Ramos (cell line): Measurements from ENCODE around the gene KLHL5.

Experiments
- in situ Hi-C: fragments of 300-500 bp; cut with MboI; formaldehyde crosslinking; loops from one replicate; pipeline ENCODE4 v1.14.3; 2022; ENCODE audit warnings: low sequenced_read_pairs; ENCODE audit not compliant: unreplicated experiment

KLHL5 gene, protein sequence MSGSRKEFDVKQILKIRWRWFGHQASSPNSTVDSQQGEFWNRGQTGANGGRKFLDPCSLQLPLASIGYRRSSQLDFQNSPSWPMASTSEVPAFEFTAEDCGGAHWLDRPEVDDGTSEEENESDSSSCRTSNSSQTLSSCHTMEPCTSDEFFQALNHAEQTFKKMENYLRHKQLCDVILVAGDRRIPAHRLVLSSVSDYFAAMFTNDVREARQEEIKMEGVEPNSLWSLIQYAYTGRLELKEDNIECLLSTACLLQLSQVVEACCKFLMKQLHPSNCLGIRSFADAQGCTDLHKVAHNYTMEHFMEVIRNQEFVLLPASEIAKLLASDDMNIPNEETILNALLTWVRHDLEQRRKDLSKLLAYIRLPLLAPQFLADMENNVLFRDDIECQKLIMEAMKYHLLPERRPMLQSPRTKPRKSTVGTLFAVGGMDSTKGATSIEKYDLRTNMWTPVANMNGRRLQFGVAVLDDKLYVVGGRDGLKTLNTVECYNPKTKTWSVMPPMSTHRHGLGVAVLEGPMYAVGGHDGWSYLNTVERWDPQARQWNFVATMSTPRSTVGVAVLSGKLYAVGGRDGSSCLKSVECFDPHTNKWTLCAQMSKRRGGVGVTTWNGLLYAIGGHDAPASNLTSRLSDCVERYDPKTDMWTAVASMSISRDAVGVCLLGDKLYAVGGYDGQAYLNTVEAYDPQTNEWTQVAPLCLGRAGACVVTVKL

DNA sequence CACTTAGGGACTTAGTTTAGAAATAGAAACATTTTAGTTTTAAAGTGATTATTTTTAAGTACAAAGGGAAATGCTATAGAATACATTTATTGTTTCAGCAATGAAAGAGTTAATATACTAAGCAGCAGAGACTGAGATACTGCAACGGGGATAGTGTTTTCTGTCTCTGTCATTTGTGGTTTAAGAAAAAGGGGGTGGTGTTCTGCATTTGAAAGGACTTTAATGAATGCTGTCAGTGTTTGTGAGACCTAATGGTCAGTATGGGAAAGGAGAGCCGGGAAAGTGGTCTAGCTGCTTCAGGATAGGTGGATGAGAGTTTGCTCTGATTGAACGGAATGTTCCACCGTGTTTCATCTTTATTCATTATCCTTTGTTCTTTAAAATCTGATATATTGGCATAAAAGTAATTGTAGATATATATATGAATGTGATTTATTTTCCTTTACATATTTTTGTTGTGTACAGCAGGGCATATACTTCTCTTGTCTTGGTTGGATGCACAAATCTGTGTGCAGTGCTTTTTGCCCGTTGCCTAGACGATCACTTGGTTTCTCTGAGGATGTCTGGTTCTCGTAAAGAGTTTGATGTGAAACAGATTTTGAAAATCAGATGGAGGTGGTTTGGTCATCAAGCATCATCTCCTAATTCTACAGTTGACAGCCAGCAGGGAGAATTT lies at the start of gene KLHL5:
TSS of gene KLHL5 (plus strand) at position 139 of the 676 bp plus-strand sequence. CDS start at position 560, 421 bp downstream.
- in situ Hi-C loops, result no loop called here

DNA sequence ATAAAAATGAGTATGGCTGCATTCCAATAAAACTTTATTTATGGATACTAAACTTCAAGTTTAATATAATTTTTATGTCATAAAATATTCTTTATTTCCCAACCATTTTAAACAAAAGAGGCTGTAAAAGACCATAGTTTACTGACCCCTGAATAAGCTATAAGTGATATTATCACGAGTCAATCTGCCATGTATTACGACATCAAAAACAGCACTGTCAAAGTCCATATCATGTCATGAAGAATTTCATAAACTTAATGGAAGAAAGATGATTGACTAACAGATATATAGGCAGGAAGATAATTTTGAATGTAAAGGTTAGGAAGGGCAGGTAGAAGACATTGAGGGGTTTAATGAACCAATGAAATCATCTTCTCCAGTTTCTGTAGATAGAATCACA lies 48.0 kb upstream of the KLHL5 start:
- in situ Hi-C loops, result no loop called here

DNA sequence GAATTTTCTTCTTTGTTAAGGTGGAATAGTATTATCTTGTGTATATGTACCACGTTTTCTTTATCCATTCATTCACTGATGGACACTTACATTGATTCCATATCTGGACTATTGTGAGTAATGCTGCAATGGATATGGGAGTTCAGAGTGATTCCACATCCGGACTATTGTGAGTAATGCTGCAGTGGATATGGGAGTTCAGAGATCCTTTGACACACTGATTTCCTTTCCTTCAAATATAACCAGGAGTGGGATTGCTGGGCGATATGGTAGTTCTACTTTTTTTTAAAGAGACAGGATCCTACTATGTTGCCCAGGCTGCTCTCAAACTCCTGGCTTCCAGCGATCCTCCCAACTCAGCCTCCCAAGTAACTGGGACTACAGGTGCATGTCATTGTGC lies 41.9 kb upstream of the KLHL5 start:
- in situ Hi-C loops, result no loop called here

DNA sequence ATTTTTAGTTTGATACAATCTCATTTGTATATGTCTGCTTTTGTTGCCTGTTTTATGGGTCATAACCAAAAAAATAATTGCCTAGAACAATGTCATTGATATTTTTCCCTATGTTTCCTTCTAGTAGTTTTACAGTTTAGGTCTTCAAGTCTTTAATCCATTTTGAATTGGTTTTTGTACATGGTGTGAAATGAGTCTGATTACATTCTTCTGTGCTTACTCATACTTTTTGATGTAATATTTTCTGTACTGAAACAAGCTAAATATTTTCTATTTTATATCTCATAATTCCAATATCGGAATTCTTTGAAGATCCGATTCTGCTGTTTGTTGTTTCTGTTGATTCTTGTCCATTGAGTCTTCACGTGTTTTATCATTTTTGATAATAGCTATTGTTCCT lies 40.4 kb upstream of the KLHL5 start:
- in situ Hi-C loops, result no loop called here

DNA sequence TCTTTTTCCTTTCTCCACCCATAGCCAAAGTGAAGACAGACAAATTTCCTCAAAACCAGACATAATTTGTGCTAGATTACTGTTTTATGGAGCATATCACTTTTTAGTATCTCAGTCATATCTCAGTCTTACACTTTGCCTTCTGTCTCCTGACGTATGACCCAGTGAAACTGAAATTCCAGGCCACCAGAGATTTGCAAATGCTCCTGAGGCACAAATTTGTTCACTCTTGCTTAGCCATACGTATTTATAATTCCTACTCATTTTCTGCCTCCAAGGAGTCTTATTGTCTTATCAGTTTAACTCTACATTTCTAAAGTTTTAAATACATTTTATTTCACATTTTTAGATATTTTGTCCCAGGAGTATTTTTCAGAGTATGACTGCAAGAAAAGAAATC lies 39.8 kb upstream of the KLHL5 start:
- in situ Hi-C loops, result no loop called here

DNA sequence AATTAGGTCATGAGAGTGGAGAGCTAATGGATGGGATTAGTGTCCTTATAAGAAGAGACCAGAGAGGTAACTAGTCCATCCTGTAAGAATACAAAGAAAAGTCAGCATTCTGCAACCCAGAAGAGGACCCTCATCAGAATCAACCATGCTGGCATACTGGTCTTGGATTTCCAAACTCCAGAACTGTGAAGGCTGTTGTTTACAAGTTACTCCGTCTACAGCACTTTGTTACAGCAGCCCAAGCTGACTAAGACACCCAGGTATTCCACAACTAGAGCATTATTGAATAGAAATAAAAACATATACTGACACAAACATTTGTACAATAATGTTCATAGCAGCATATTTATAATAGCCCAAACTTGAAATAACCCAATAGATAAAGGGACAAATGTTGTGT lies 39.0 kb upstream of the KLHL5 start:
- in situ Hi-C loops, result no loop called here

DNA sequence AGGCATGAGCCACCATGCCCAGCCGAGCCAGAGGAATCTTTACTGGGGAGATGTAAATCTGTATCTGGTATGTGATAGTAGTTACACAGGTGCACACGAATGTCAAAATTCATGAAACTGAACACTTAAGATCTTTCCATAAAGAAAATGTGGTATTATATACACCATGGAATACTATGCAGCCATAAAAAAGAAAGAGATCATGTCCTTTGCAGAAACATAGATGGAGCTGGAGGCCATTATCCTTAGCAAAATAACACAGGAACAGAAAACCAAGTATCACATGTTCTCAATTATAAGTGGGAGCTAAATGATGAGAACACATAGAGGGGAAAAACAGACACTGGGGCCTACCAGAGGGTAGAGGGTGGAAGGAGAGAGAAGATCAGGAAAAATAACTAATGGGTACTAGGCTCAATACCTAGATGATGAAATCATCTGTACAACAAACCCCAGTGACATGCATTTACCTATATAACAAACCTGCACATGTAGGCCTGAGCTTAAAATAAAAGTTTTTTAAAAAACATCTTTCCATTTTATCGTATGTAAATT lies 37.6 kb upstream of the KLHL5 start:
- in situ Hi-C loops, result no loop called here

DNA sequence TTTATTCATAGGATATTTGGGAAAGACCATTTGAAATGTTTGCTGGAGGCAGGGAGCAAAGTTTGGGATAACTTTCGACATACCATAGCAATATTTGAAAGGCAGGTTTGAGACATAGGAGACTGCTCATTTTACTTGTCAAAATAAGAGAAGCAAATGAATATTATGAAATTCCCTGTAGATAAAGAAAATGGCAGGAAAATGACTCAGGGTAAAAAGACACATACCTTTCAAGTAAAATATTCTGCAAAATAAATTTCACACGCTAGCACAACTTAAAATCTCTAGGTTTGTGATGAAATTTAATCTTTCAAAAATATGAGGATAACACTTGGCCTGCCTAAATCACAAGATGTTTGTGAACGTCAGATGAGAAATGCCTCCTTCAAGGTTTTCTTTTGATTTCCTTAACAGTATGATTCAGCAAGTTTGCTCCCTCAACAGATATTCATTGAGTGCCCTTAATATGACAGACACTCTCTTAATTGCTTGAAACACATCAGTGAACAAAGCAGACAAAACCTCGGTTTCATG lies 36.4 kb upstream of the KLHL5 start:
- in situ Hi-C loops, result loop anchor here (25.0 kb wide), 2 partner anchors 263 to 1038 kb away; no protein-coding TSS in a partner anchor

DNA sequence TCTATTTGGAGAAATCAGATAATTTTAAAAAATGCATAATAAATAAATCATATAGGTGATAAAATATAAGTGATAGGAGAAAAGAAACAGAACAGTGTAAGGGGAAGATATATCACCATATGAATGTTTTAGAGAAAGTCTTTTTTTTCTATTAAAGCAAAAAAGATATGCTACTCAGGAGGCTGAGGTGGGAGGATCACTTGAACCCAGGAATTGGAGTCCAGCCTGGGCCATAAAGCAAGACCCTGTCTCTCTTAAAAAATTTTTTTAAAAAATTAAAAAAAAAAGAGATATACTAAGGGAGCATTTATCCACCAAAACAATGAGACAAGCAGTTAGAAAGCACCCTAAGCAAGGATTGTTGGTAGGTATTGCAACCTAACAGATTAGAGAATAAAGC lies 35.9 kb upstream of the KLHL5 start:
- in situ Hi-C loops, result loop anchor here (25.0 kb wide), 2 partner anchors 264 to 1039 kb away; no protein-coding TSS in a partner anchor

DNA sequence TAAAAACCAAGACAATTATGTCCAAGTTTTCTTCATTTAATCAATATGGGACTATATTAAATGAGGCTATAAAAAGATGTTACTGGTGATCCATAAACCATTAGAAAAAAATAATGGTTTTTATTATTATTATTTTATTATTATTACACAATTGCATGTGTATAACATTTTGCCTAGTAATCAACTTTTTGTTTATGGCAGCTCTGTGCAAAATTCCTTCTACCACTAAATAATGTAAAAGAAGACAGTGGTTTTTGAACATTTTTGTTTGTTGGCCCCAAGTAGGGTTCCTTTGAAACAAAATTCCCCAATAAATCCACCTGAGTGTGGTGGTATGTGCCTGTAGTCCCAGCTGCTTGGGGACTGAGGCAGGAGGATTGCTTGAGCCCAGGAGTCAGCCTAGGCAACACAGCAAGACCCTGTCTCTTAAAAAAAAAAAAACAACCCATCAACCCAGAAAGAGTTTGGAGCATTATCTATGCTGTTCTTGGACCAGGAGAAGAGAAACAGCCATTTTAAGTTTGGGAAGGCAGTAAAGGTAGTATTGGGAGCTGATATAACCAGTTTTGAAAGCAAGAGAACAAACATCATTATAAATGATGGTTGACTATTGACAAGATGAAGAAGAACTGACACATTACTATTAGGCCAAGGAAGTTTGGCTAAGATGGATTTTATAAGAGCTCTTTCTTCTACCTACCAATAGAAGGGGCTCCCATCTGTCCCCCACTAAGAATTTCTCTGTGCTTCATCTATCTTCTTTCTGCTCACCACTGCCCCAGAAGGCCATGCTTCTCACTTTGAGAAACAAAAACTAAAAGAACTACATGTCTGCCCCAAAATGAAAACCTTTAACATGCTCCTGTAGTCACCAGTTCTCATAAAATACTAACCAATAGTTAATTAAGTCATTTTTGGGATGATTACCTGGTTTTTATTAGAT lies 32.0 kb upstream of the KLHL5 start:
- in situ Hi-C loops, result loop anchor here (10.0 to 25.0 kb wide), 3 partner anchors 145 to 1043 kb away; no protein-coding TSS in a partner anchor

DNA sequence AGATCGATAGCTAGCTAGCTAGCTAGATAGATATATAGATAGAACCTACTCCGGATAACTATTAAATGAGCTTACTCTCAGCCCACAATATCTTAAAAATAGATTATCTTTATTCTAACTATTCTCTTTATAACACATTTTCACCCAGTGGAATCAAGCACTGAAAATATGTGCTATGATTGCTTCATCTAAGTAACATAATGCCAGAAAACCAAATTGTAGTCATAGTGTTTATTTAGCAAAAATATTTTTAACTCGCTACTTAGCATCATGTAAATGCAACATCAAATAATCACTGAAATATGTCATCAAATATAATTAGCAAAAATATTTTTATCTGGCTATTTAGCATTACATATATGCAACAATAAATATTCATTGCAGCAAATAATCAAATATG lies 31.3 kb upstream of the KLHL5 start:
- in situ Hi-C loops, result loop anchor here (10.0 to 25.0 kb wide), 3 partner anchors 144 to 1043 kb away; no protein-coding TSS in a partner anchor

DNA sequence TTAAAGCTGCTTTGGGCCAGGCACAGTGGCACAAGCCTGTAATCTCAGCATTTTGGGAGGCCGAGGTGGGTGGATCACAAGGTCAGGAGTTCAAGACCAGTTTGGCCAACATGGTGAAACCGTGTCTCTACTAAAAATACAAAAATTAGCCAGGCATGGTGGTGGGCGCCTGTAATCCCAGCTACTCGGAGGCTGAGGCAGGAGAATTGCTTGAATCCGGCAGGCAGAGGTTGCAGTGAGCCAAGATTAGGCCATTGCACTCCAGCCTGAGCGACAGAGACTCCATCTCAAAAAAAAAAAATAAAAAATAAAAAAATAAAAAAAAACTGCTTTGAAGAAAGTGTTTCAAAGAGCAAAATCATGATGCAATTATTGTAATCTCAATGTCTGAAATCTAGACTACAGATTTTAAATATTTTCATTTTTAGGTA lies 30.4 kb upstream of the KLHL5 start:
- in situ Hi-C loops, result loop anchor here (10.0 to 25.0 kb wide), 3 partner anchors 143 to 1044 kb away; no protein-coding TSS in a partner anchor

DNA sequence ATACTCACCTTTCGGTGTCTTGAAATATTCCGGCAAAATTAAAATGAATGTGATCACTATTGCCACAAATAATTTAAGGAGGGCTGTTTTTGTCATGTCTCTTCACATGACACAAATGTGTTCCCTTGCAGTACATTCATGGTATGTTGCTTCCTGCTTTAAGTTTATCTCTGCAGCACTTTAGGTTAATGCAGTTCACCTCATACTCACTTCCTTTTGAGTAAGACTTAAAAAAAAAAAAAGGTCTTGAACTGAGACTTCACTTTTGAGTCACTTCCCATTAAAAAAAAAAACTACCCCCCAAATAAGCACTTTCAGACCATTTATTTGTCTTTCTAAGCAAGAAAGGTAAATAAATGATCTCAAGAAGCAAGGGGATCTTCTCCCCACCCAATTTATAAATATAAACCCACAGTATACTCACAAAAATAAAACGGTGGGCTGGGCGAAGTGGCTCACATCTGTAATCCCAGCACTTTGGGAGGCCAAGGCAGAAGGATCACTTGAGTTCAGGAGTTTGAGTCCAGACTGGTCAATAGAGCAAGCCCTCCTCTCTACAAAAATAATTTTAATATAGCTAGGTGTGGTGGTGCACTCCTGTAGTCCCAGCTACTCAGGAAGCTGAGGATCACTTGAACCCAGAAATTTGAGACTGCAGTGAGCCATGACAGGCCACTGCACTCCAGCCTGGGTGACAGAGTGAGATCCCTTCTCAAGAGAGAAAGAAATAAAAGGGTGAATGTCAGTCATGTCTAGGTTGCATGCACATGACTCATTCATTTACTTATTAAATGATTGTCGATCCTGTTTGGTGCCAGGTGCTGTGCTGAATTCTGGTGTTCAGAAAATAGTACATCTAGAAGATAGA lies 29.6 kb upstream of the KLHL5 start, which contains the start of gene TMEM156:
TSS of gene TMEM156 (minus strand) at position 192 of the 868 bp plus-strand sequence. CDS start at position 96, 96 bp downstream.
- in situ Hi-C loops, result loop anchor here (10.0 to 25.0 kb wide), 3 partner anchors 142 to 1045 kb away; no protein-coding TSS in a partner anchor

DNA sequence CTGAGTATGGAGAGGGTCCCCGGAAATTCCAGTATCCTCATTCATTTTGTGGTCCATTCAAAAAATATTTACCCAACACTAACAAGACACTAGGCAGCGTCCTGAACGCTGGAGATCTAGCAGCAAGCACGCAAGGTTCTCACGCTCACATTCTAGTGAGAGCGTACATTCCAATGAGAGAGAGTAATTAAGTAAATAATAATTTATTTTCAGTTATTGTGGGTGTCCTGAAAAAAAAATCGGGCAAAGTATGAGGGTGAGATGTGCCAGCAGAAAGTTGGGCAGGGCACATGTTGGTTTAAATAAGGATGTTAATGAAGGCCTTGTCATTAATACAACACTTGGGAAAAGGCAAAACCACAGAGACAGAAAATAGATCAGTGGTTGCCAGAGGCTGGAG lies 25.9 kb upstream of the KLHL5 start:
- in situ Hi-C loops, result loop anchor here (10.0 to 25.0 kb wide), 3 partner anchors 139 to 1049 kb away; no protein-coding TSS in a partner anchor

DNA sequence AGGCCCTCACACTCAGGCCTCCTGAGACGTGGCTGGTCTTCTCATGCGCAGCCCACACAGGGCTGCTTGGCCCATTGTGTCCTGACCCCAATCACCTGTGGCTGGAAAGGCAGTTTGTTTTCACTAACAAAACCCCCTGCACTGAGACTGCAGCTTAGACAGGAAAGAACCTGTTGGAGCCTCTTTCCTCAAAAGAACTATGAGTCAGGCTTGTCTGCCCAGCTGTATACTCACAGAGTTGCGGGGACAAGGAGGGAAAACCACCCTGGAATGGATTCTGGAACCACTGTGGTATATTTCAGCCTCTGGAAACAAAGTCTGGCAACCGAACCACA lies 24.6 kb upstream of the KLHL5 start:
- in situ Hi-C loops, result loop anchor here (10.0 to 25.0 kb wide), 3 partner anchors 137 to 1050 kb away; no protein-coding TSS in a partner anchor

DNA sequence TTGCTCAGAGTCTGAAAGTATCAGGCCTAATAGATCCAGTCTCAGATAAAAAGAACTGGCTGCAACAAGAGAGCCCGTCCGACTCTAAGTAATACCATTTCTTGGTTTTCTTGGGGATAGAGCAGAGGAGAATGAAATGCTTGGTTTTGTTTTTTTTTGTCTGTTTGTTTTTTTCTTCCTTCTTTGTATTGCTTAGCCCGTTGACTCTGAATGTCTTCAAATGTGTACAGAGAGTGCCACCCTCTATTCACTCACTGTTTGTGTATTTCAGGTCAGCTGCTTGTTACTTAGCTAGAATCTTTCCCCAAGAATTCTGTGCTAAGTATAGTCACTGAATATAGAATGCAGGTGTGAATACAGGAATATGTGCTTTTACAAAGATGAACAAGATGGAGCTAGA lies 24.1 kb upstream of the KLHL5 start:
- in situ Hi-C loops, result loop anchor here (10.0 to 25.0 kb wide), 3 partner anchors 137 to 1051 kb away; no protein-coding TSS in a partner anchor

DNA sequence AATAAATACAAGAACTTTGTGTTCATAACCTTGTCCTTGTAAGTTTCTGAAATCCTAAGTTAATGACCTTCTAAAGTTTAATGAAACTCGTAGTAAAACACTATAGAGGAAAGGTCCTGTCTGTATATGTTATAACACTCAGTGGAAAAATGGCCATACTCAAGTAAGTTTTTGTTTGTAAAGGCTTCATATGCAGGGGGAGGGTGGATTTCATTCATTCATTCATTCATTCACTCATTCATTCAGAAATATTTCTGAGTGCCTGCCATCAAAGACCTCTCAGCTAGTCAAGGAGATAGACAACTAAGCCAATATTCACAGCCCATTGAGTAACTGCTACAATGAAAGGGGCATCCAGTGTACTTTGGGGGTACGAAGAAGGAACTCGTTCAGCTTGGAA lies 22.9 kb upstream of the KLHL5 start:
- in situ Hi-C loops, result loop anchor here (10.0 to 25.0 kb wide), 3 partner anchors 136 to 1052 kb away; no protein-coding TSS in a partner anchor
